HepG2 (cell line): Measurements from ENCODE around the gene TANGO2. TPM values are rescaled to one million over a fixed set of nuclear protein-coding genes. Genes with fewer than 3 reads are reported as not detected.

ENCODE experiments used
- ATAC-seq: fragments of 200-7000 bp; cut with Tn5 transposase; 3 replicates; pipeline ENCODE4 v1.9.1; 2020; ENCODE audit warnings: mild to moderate bottlenecking, moderate library complexity
- BruUV-seq: library from RNA; stranded (reverse); fragments of 400-500 nt; replicated peaks from 2 replicates; lab custom pipeline; 2021; lab: Mats Ljungman, UMichigan
- CTCF ChIA-PET: fragments of 300-600 bp; formaldehyde crosslinking; extraction: SDS; loops from one replicate; lab custom pipeline; 2021; ENCODE audit warnings: low total read pairs, inconsistent platforms, low intra/inter-chr PET ratio; lab: Yijun Ruan, JAX
- POLR2A ChIA-PET: fragments of 350-600 bp; sonication (Branson Sonifier 250); formaldehyde crosslinking; loops from one replicate; lab custom pipeline; 2020; ENCODE audit warnings: antibody characterized with exemption, inconsistent platforms; lab: Yijun Ruan, JAX
- DNase-seq: peaks from one replicate; pipeline ENCODE4 v3.0.0-alpha.2; 2015; ENCODE audit warnings: low spot score
- FAIRE-seq: peaks from 3 replicates; lab custom pipeline; 2011; peaks lifted over from hg19 to GRCh38; lab: Jason Lieb, UNC
- H2AFZ ChIP-seq: one replicate; pipeline ENCODE4 v1.6.1; 2011; ENCODE audit warnings: low read length, inconsistent platforms
- H3K27ac ChIP-seq: fragments of 300-600 bp; 3 replicates; pipeline ENCODE4 v1.8.0; 2011; ENCODE audit warnings: mixed run types, mild to moderate bottlenecking, mixed read lengths, low read length, inconsistent platforms; ENCODE audit not compliant: insufficient read depth; ENCODE audit errors: extremely low read length
- H3K27me3 ChIP-seq, 2 experiments: fragments of 200-600 bp in 1 of 2; 2 replicates in 1 of 2; 3 replicates in 1 of 2; pipeline versions ENCODE4 v1.6.0 to v1.8.0; 2011; ENCODE audit warnings: low read length in 2 of 2, mild to moderate bottlenecking in 2 of 2, moderate library complexity in 2 of 2, inconsistent platforms in 1 of 2; ENCODE audit not compliant: insufficient read depth in 2 of 2, control insufficient read depth in 1 of 2
- H3K36me3 ChIP-seq, 2 experiments: fragments of 200-600 bp in 1 of 2; replicated peaks in 1 of 2; 2 replicates in 1 of 2; 3 replicates in 1 of 2; pipeline versions ENCODE4 v1.5.1 to v1.8.0; 2011; ENCODE audit warnings: low read length in 2 of 2, inconsistent platforms in 1 of 2; ENCODE audit not compliant: insufficient read depth in 2 of 2, control insufficient read depth in 1 of 2
- H3K4me1 ChIP-seq: 2 replicates; pipeline ENCODE4 v1.5.1; 2012; ENCODE audit warnings: low read length, inconsistent platforms; ENCODE audit not compliant: insufficient read depth
- H3K4me2 ChIP-seq: 2 replicates; pipeline ENCODE4 v1.6.0; 2011; ENCODE audit warnings: low read depth, low read length, inconsistent platforms
- H3K4me3 ChIP-seq, 3 experiments: fragments of 200-600 bp in 1 of 3; sonication (generic), shearing (Covaris generic) in 1 of 3; replicated peaks in 1 of 3; 2 replicates each; pipeline ENCODE4 v1.5.1; 2011 to 2016; ENCODE audit warnings: low read length in 3 of 3, inconsistent platforms in 2 of 3, low read depth in 2 of 3, mild to moderate bottlenecking in 2 of 3, control low read depth in 1 of 3, mixed read lengths in 1 of 3; ENCODE audit not compliant: insufficient read depth in 1 of 3
- H3K79me2 ChIP-seq: one replicate; pipeline ENCODE4 v1.6.1; 2011; ENCODE audit warnings: low read length, inconsistent platforms; ENCODE audit not compliant: insufficient read depth
- H3K9ac ChIP-seq: 2 replicates; pipeline ENCODE4 v1.6.0; 2011; ENCODE audit warnings: mild to moderate bottlenecking, low read depth, low read length, inconsistent platforms; ENCODE audit not compliant: insufficient read depth
- H3K9me3 ChIP-seq: 2 replicates; pipeline ENCODE4 v1.5.1; 2012; ENCODE audit warnings: mild to moderate bottlenecking, low read length
- H4K20me1 ChIP-seq: 2 replicates; pipeline ENCODE4 v1.6.0; 2011; ENCODE audit warnings: inconsistent platforms, mild to moderate bottlenecking, low read length, moderate library complexity; ENCODE audit not compliant: insufficient read depth
- CBX2 ChIP-seq, 2 experiments: fragments of 200-600 bp in 1 of 2; sonication (generic); formaldehyde crosslinking in 1 of 2; IDR thresholded peaks; 2 replicates each; pipeline versions ENCODE4 v1.7.0 to v1.8.1; 2018 to 2022; ENCODE audit warnings: low read depth in 2 of 2, low read length in 1 of 2, mild to moderate bottlenecking in 1 of 2, missing genetic modification reagents in 1 of 2
- ELK4 ChIP-seq: sonication (generic); formaldehyde crosslinking; IDR thresholded peaks from 2 replicates; pipeline ENCODE4 v1.9.0; 2021; ENCODE audit warnings: missing genetic modification reagents, borderline replicate concordance
- FOSL2 ChIP-seq: sonication (generic); formaldehyde crosslinking; IDR thresholded peaks from 2 replicates; pipeline ENCODE4 v1.4.0; 2020; ENCODE audit warnings: missing genetic modification reagents
- MEF2D ChIP-seq: sonication (generic); formaldehyde crosslinking; IDR thresholded peaks from 2 replicates; pipeline ENCODE4 v1.5.1; 2020; ENCODE audit warnings: mild to moderate bottlenecking, missing genetic modification reagents
- NFRKB ChIP-seq: fragments of 450-650 bp; IDR thresholded peaks from 2 replicates; pipeline ENCODE4 v1.6.1; 2017
- ZBTB4 ChIP-seq: sonication (generic); formaldehyde crosslinking; IDR thresholded peaks from 2 replicates; pipeline ENCODE4 v1.4.0; 2020; ENCODE audit warnings: missing genetic modification reagents, mild to moderate bottlenecking, borderline replicate concordance
- ZFP37 ChIP-seq: sonication (generic); formaldehyde crosslinking; IDR thresholded peaks from 2 replicates; pipeline ENCODE4 v1.4.0; 2020; ENCODE audit warnings: missing genetic modification reagents, borderline replicate concordance
- ZNF317 ChIP-seq: sonication (generic); formaldehyde crosslinking; IDR thresholded peaks from 2 replicates; pipeline ENCODE4 v1.5.0; 2020; ENCODE audit warnings: mild to moderate bottlenecking, missing genetic modification reagents
- ZNF432 ChIP-seq: sonication (generic); formaldehyde crosslinking; IDR thresholded peaks from 2 replicates; pipeline ENCODE4 v1.5.0; 2020; ENCODE audit warnings: missing genetic modification reagents, mild to moderate bottlenecking, borderline replicate concordance
- ZNF569 ChIP-seq: sonication (generic); formaldehyde crosslinking; IDR thresholded peaks from 2 replicates; pipeline ENCODE4 v1.5.0; 2020; ENCODE audit warnings: mild to moderate bottlenecking, missing genetic modification reagents, moderate library complexity, borderline replicate concordance
- ZNF713 ChIP-seq: sonication (generic); formaldehyde crosslinking; IDR thresholded peaks from 2 replicates; pipeline ENCODE4 v1.4.0; 2020; ENCODE audit warnings: mild to moderate bottlenecking, missing genetic modification reagents
- ZNF761 ChIP-seq: sonication (generic); formaldehyde crosslinking; conservative IDR thresholded peaks from 2 replicates; pipeline ENCODE4 v1.4.0; 2020; ENCODE audit warnings: mild to moderate bottlenecking, missing genetic modification reagents
- ZNF766 ChIP-seq: sonication (generic); formaldehyde crosslinking; IDR thresholded peaks from 2 replicates; pipeline ENCODE4 v1.5.0; 2020; ENCODE audit warnings: missing genetic modification reagents, borderline replicate concordance
- WGBS: methylation state at CpG from one replicate; pipeline ENCODE4 v1.1.6; 2017; ENCODE audit warnings: low lambda C conversion rate; 5-methylcytosine and 5-hydroxymethylcytosine counted together
- in situ Hi-C: cut with HindIII; loops from 2 replicates; pipeline ENCODE4 v1.10.0; 2017; ENCODE audit warnings: low pct_unique_long_range_greater_than_20kb; ENCODE audit not compliant: extremely low pct_ligation_motif_present
- intact Hi-C: fragments of 100-400 bp; cut with micrococcal nuclease; formaldehyde crosslinking; loops from one replicate; pipeline ENCODE4 v1.10.0; 2022; ENCODE audit not compliant: unreplicated experiment
- polyA plus RNA-seq, 8 experiments: library from polyadenylated mRNA; depleted of rRNA in 3 of 8; stranded (reverse) in 7 of 8; unstranded in 1 of 8; fragments of >200 nt; fragmentation: Illumina TruSeq in 4 of 8; extraction: Trizol in 4 of 8; gene quantifications; 2 replicates each; pipeline versions ENCODE4 v1.2.1 to v1.2.3, GENCODE V29; 2011 to 2016; ENCODE audit warnings: low read depth in 4 of 8, missing spikeins in 1 of 8, mixed read lengths in 1 of 8; ENCODE audit not compliant: insufficient read depth in 1 of 8
- total RNA-seq, 5 experiments: library from RNA; depleted of rRNA; stranded (reverse); fragments of >200 nt; fragmentation: Illumina TruSeq; extraction: Trizol; gene quantifications; 2 replicates each; pipeline ENCODE4 v1.2.3, GENCODE V29; 2016; ENCODE audit warnings: low read depth in 1 of 5
- TF ChIP-seq, protein P1 (sequence below): sonication (generic); formaldehyde crosslinking; IDR thresholded peaks from 2 replicates; pipeline ENCODE4 v1.4.0; 2020; ENCODE audit warnings: missing genetic modification reagents

TANGO2 gene
- total and polyA plus RNA-seq, 2 of the 13 experiments (the other 11 are each of a cell fraction or from before 2014, with no cell fraction given): 12.9 to 14.8 TPM

DNA sequence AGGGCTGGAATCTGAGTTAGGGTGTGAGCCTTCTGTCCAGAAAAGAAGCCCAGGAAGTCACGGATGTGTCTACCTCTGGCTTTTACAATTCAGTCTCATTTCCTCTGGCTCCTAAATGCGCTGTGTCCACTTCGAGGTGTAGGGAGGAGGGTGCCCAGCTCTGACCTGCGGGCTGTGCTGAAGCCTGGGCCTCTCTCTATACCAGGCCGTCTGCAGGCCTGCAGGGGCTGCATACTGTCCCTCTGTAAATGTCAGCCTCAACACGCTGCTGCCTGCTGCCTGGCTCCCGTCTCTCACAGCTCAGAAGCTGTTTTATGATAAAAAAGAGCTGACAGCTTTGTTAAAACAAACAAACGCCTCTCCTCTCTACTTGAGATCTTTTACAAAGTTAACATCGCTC, 18.8 kb upstream of the TANGO2 start:
- FAIRE-seq: no peak
- ChIA-PET POLR2A (no interaction called here), CTCF (no interaction called here)
- Histone ChIP-seq H3K9ac (no peak overlapping the region), H3K79me2 (peaks cover 9% of the 10 kb centered on the region), H3K9me3 (peaks cover 14% of the 10 kb centered on the region), H3K4me2 (no peak overlapping the region), H3K4me3 (no peak overlapping the region), H3K36me3 (peaks cover 1 to 7% of the 10 kb centered on the region in 2 experiments; a peak in 1 of 5 replicates), H3K27ac (no peak overlapping the region), H3K27me3 (0 out of 5 replicates have a peak, but pooled peaks cover 0 to 1% of the 10 kb centered on the region in 2 experiments), H3K4me1 (peaks cover 43% of the 10 kb centered on the region), H4K20me1 (no peaks in the 10 kb centered on the region; the same call in 1 of the 2 replicates), H2AFZ (no peak overlapping the region)
- WGBS: 95% methylated on average over 5 of the region's 9 CpGs
- intact Hi-C loops: no loop called here
- in situ Hi-C loops: no loop called here
- no peak for ATAC-seq
- DNase-seq: no peak
- no peak for TF ChIP-seq ZNF432 (CRISPR knock-in tag)
- TF ChIP-seq NFRKB: no peak
- TF ChIP-seq ZNF766 (CRISPR knock-in tag): no peak
- TF ChIP-seq FOSL2: no peak
- TF ChIP-seq MEF2D (CRISPR knock-in tag): no peak
- no peak for TF ChIP-seq ZNF713 (CRISPR knock-in tag)
- no peak for TF ChIP-seq ZNF569
- BruUV-seq: no TSS peak

GRCh38 chr22:20002636-20003035, 18.3 kb upstream of the TANGO2 start:
- H3K27me3 ChIP-seq: no peaks in the 10 kb centered on the region
- peaks cover 1 to 7% of the 10 kb centered on the region in 2 experiments; a peak in 1 of 5 replicates for H3K36me3 ChIP-seq
- H3K9me3 ChIP-seq: peaks cover 14% of the 10 kb centered on the region
- H4K20me1 ChIP-seq: no peaks in the 10 kb centered on the region; the same call in 1 of the 2 replicates
- DNase-seq (no peak), ATAC-seq (no peak), FAIRE-seq (no peak)
- CTCF ChIA-PET: no interaction called here
- WGBS: 74% methylated on average over 2 of the region's 2 CpGs
- in situ Hi-C loops (no loop called here), intact Hi-C loops (no loop called here)
- no peak overlapping the region for H3K27ac ChIP-seq
- H3K4me2 ChIP-seq: no peak overlapping the region
- BruUV-seq: no TSS peak
- H3K4me3 ChIP-seq: no peak overlapping the region
- H3K4me1 ChIP-seq: peaks cover 43% of the 10 kb centered on the region
- no peak overlapping the region for H3K9ac ChIP-seq
- peaks cover 9% of the 10 kb centered on the region for H3K79me2 ChIP-seq
- H2AFZ ChIP-seq: no peak overlapping the region
- POLR2A ChIA-PET: no interaction called here
- TF ChIP-seq, protein P1, sequence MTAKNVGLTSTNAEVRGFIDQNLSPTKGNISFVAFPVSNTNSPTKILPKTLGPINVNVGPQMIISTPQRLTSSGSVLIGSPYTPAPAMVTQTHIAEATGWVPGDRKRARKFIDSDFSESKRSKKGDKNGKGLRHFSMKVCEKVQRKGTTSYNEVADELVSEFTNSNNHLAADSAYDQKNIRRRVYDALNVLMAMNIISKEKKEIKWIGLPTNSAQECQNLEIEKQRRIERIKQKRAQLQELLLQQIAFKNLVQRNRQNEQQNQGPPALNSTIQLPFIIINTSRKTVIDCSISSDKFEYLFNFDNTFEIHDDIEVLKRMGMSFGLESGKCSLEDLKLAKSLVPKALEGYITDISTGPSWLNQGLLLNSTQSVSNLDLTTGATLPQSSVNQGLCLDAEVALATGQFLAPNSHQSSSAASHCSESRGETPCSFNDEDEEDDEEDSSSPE (CRISPR knock-in tag): no peak
- TF ChIP-seq ZFP37 (CRISPR knock-in tag) (no peak), ZBTB4 (CRISPR knock-in tag) (no peak), ELK4 (CRISPR knock-in tag) (no peak), ZNF761 (CRISPR knock-in tag) (no peak), CBX2 (IDR thresholded peaks at IDR 0.05; ENCODE audit: low read depth, low read length) (no peak), CBX2 (CRISPR knock-in tag; IDR thresholded peaks at IDR 0.05; ENCODE audit: low read depth) (no peak), ZNF317 (CRISPR knock-in tag) (no peak)
